Mammary epithelial cell (primary cell): Measurements from ENCODE around the gene SRGAP1.

Source experiments
- CTCF ChIP-seq, 2 donors: IDR thresholded peaks in 1 of 2; conservative IDR thresholded peaks in 1 of 2; 2 replicates each; pipeline ENCODE4 v1.5.1; 2011 to 2012; ENCODE audit warnings: inconsistent platforms in 2 of 2, low read length in 2 of 2, mild to moderate bottlenecking in 2 of 2, control low read depth in 1 of 2, low read depth in 1 of 2; ENCODE audit not compliant: insufficient read depth in 1 of 2; ENCODE audit errors: extremely low read depth in 1 of 2
- EZH2 ChIP-seq: IDR thresholded peaks from 2 replicates; pipeline ENCODE4 v1.6.1; 2012; ENCODE audit warnings: low read length, inconsistent platforms, borderline replicate concordance

DNA sequence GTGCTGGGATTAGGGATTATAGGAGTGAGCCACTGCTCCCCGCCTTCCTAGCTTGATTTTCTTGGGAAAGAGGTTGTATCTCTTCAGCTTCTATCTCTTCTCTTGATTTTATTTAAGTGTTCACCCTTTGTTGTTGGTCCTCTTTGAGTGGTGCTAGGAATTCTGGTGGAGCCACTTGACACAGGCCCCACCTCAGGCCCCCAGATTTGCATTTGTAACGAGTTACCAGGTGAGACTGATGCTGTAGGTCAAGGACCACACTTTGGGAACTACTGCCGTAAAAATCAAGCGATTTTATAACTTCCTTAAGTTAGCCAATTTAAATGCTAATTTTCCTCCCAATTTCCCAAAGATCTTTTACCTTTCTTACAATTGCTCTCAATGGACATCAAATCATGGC lies 26.3 kb downstream of the SRGAP1 start:
- TF ChIP-seq CTCF (conservative IDR thresholded peaks at IDR 0.05 in 1 of 2, IDR thresholded peaks at IDR 0.05 in 1 of 2; ENCODE audit: extremely low read depth in 1 of 2, insufficient read depth in 1 of 2, low read depth in 1 of 2, low read length in 2 of 2) (no peak), EZH2 (no peak)
